Spleen (tissue), 11 donors: ENCODE results near the gene PDIA3. TPM values are rescaled to one million over a fixed set of nuclear protein-coding genes. Genes with fewer than 3 reads are reported as not detected.

ENCODE experiments used
- DNase-seq: peaks from one replicate; pipeline ENCODE4 v3.0.0-alpha.2; 2020
- H3K27ac ChIP-seq, 8 donors: fragments of 200-600 bp; sonication (generic) in 7 of 8; 1 replicate in 4 of 8; 2 replicates in 4 of 8; pipeline versions ENCODE4 v1.5.0 to v1.8.0; 2016 to 2021; ENCODE audit warnings: inconsistent platforms in 4 of 8, mild to moderate bottlenecking in 4 of 8, moderate library complexity in 1 of 8
- H3K27me3 ChIP-seq, 7 donors: fragments of 200-600 bp; sonication (generic) in 6 of 7; replicated peaks in 1 of 7; 1 replicate in 4 of 7; 2 replicates in 3 of 7; pipeline versions ENCODE4 v1.5.0 to v1.8.0; 2016 to 2021; ENCODE audit warnings: inconsistent platforms in 3 of 7, mild to moderate bottlenecking in 1 of 7
- H3K36me3 ChIP-seq, 6 donors: fragments of 200-600 bp; sonication (generic) in 5 of 6; 1 replicate in 4 of 6; 2 replicates in 2 of 6; pipeline versions ENCODE4 v1.5.0 to v1.8.0; 2016 to 2021; ENCODE audit warnings: inconsistent platforms in 2 of 6
- H3K4me1 ChIP-seq, 6 donors: fragments of 200-600 bp; sonication (generic) in 5 of 6; 1 replicate in 3 of 6; 2 replicates in 3 of 6; pipeline versions ENCODE4 v1.5.0 to v1.8.0; 2016 to 2021; ENCODE audit warnings: inconsistent platforms in 3 of 6
- H3K4me3 ChIP-seq, 8 donors: fragments of 200-600 bp; sonication (generic) in 7 of 8; 1 replicate in 4 of 8; 2 replicates in 4 of 8; pipeline versions ENCODE4 v1.5.0 to v1.8.0; 2016 to 2021; ENCODE audit warnings: inconsistent platforms in 4 of 8, mild to moderate bottlenecking in 4 of 8, moderate library complexity in 2 of 8
- H3K9me3 ChIP-seq, 8 donors: fragments of 200-600 bp; sonication (generic) in 7 of 8; 1 replicate in 4 of 8; 2 replicates in 4 of 8; pipeline versions ENCODE4 v1.5.0 to v1.8.0; 2016 to 2021; ENCODE audit warnings: inconsistent platforms in 4 of 8
- POLR2A ChIP-seq, 3 donors: fragments of 450-650 bp; IDR thresholded peaks; one replicate each; pipeline ENCODE4 v1.5.1; 2017; ENCODE audit warnings: antibody characterized with exemption in 3 of 3, mild to moderate bottlenecking in 1 of 3
- POLR2AphosphoS5 ChIP-seq, 3 donors: sonication (generic); formaldehyde crosslinking; IDR thresholded peaks; one replicate each; pipeline ENCODE4 v1.5.1; 2017; ENCODE audit warnings: antibody characterized with exemption in 3 of 3
- WGBS, 5 donors: extraction: QIAGEN DNeasy Blood & Tissue Kit in 3 of 5; methylation state at CpG; one replicate each; pipeline versions ENCODE4 v1.1.5 to v1.1.7; 2013 to 2018; 5-methylcytosine and 5-hydroxymethylcytosine counted together
- intact Hi-C: fragments of 100-400 bp; cut with DNase I; formaldehyde crosslinking; loops from one replicate; pipeline ENCODE4 v1.15.0; 2023; ENCODE audit warnings: low total_unique reads
- polyA plus RNA-seq, 3 donors: library from polyadenylated mRNA; stranded (reverse); fragments of 200-250 nt; gene quantifications; one replicate each; pipeline ENCODE4 v1.2.1, GENCODE V29; 2013
- total RNA-seq, 7 donors: library from RNA; depleted of rRNA in 3 of 7; stranded (reverse); fragments of >200 nt in 3 of 7; fragmentation: NEBNext Ultra II Directional in 4 of 7; extraction: Animal tissue kit (Norgen Biotek cat#: 25700) in 4 of 7; gene quantifications; one replicate each; pipeline versions ENCODE4 v1.1.0 to v1.2.1, GENCODE V29; 2016 to 2021
- TF ChIP-seq, protein P1 (sequence below), 11 experiments: fragments of 200-600 bp in 7 of 11; fragments of 450-650 bp in 4 of 11; sonication (generic) in 4 of 11; IDR thresholded peaks in 8 of 11; conservative IDR thresholded peaks in 3 of 11; 1 replicate in 7 of 11; 2 replicates in 4 of 11; pipeline versions ENCODE4 v1.4.0 to v1.8.0; 2016 to 2021; ENCODE audit warnings: antibody characterized with exemption in 11 of 11, inconsistent platforms in 4 of 11, mild to moderate bottlenecking in 1 of 11
- donor health status: healthy with polysubstance abuse.
- donor health status: DM: no; HTN: no; CAD: no; lungs with moderate emphysema.
- donor health status: DM: no; HTN: no; CAD: no.
- donor health status: Bipolar disorder and iron deficiency.
- donor health status: healthy.
- donor health status: DM: no; HTN: no; CAD: no.
- donor health status: DM: yes; HTN: yes; CAD: no.

Gene PDIA3
- total and polyA plus RNA-seq, 10 donors: 104 to 311 (median 159) TPM

DNA sequence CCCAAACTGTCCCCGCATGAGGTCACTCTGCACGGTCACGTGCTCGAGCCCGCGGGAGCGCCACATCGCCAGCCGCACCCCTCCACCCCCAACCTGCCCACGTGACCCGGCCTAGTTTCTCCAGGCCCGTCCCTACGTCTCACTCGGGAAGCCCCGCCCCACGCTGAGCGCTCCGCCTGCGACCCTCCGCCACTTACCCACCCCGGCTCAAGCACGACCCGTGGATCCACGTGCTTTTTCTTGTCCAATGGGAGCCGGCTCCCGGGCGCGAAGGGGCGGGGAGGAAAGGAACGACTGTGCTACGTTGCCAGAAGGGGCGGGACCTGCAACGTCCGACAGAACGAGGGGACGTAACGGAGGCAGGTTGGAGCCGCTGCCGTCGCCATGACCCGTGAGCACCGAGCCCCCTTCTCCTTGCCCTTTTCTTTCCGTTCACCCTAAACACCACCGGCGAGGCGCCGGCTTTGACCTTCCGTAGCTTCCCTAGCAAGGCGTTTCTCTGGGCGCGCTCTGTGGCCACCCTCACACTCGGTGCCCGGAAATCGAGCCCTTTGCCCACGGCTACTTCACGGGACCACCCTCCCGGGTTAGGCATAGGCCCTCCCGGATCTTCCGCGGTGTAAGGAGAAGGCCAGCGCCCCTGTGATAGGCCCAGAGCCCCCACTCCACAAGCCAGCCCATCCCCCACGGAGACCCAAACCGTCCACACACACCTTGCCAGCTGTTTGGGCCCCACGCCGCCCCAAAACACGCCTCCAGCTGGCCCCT, 45.9 kb downstream of the PDIA3 start, which contains the start of gene SERF2:
SERF2 (plus strand) TSS at position 328 of the 768 bp plus-strand sequence; CDS start at position 385, 57 bp downstream.
- 0 to 1% (median 1%) methylated on average over 38 to 66 of the region's 66 CpGs for WGBS, 5 donors
- Histone ChIP-seq H3K27ac (peak within 1 kb of the TSS; percentile 93 to 98 (median 98)), H3K27me3 (no peaks in the 10 kb centered on the region), H3K4me1 (peaks cover 24 to 81% (median 50%) of the 10 kb centered on the region in 6 donors), H3K4me3 (peak within 1 kb of the TSS; percentile 48 to 91 (median 78)), H3K36me3 (peaks cover 0 to 40% (median 29%) of the 10 kb centered on the region in 6 donors), H3K9me3 (no peaks in the 10 kb centered on the region)
- intact Hi-C loops: no loop called here
- DNase-seq: peak; percentile 100
- TF ChIP-seq, protein P1, sequence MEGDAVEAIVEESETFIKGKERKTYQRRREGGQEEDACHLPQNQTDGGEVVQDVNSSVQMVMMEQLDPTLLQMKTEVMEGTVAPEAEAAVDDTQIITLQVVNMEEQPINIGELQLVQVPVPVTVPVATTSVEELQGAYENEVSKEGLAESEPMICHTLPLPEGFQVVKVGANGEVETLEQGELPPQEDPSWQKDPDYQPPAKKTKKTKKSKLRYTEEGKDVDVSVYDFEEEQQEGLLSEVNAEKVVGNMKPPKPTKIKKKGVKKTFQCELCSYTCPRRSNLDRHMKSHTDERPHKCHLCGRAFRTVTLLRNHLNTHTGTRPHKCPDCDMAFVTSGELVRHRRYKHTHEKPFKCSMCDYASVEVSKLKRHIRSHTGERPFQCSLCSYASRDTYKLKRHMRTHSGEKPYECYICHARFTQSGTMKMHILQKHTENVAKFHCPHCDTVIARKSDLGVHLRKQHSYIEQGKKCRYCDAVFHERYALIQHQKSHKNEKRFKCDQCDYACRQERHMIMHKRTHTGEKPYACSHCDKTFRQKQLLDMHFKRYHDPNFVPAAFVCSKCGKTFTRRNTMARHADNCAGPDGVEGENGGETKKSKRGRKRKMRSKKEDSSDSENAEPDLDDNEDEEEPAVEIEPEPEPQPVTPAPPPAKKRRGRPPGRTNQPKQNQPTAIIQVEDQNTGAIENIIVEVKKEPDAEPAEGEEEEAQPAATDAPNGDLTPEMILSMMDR (IDR thresholded peaks at IDR 0.05 in 8 of 11, conservative IDR thresholded peaks at IDR 0.05 in 3 of 11): peak in 1 of 11 experiments; percentile 31
- TF ChIP-seq POLR2A (IDR thresholded peaks at IDR 0.05): peak; percentile 87 to 98 (median 90)
- peak; percentile 100 for TF ChIP-seq POLR2AphosphoS5 (IDR thresholded peaks at IDR 0.05)

- H3K36me3 ChIP-seq: peaks cover 0 to 48% (median 32%) of the 10 kb centered on the region in 6 donors
- intact Hi-C loops: no loop called here
- no peaks in the 10 kb centered on the region for H3K27me3 ChIP-seq
- H3K9me3 ChIP-seq: no peaks in the 10 kb centered on the region
- 2 to 6% (median 3%) methylated on average over 26 to 33 of the region's 33 CpGs for WGBS, 5 donors
- TF ChIP-seq POLR2AphosphoS5 (IDR thresholded peaks at IDR 0.05) (peak in 1 of 3 donors; percentile 63), POLR2A (IDR thresholded peaks at IDR 0.05) (peak in 1 of 3 donors; percentile 13)
- TF ChIP-seq, protein P1 (IDR thresholded peaks at IDR 0.05 in 8 of 11, conservative IDR thresholded peaks at IDR 0.05 in 3 of 11): peak in 2 of 11 experiments; percentile 19 to 31
- DNase-seq: peak; percentile 79
- peak overlapping the region; percentile 93 to 98 (median 98) for H3K27ac ChIP-seq
- H3K4me1 ChIP-seq: peaks cover 24 to 88% (median 54%) of the 10 kb centered on the region in 6 donors
- H3K4me3 ChIP-seq: peak overlapping the region; percentile 48 to 91 (median 78)
Observed at GRCh38 chr15:43792761-43793476, 46.7 kb downstream of the PDIA3 start.

GRCh38 chr15:43793647-43794046, 47.4 kb downstream of the PDIA3 start:
- Histone ChIP-seq H3K27me3 (no peaks in the 10 kb centered on the region), H3K4me3 (peak overlapping the region in 6 of 8 donors; percentile 48 to 88 (median 78)), H3K9me3 (no peaks in the 10 kb centered on the region), H3K27ac (peak overlapping the region in 7 of 8 donors; percentile 23 to 98 (median 98)), H3K36me3 (peaks cover 0 to 55% (median 32%) of the 10 kb centered on the region in 6 donors), H3K4me1 (peaks cover 24 to 88% (median 58%) of the 10 kb centered on the region in 6 donors)
- TF ChIP-seq POLR2AphosphoS5 (IDR thresholded peaks at IDR 0.05) (no peak), POLR2A (IDR thresholded peaks at IDR 0.05) (no peak)
- TF ChIP-seq, protein P1 (IDR thresholded peaks at IDR 0.05 in 8 of 11, conservative IDR thresholded peaks at IDR 0.05 in 3 of 11): no peak
- DNase-seq: no peak
- WGBS, 5 donors: 67 to 84% (median 75%) methylated on average over 10 of the region's 10 CpGs
- intact Hi-C loops: no loop called here
